Activated CD4-positive, alpha-beta T cell treated with anti-CD3 and anti-CD28 coated beads, Interleukin-2, amount 50 U/mL, for 48 hours (primary cell): ENCODE data around the gene BPI.
"Not testable (repeated sequence)": the region's sequence is repeated elsewhere in the genome, so short reads cannot be mapped to it uniquely, and the experiment has no call there.

Experiments used
- DNase-seq, 2 experiments: peaks; one replicate each; pipeline ENCODE4 v3.0.0-alpha.2; 2020

BPI gene

DNA sequence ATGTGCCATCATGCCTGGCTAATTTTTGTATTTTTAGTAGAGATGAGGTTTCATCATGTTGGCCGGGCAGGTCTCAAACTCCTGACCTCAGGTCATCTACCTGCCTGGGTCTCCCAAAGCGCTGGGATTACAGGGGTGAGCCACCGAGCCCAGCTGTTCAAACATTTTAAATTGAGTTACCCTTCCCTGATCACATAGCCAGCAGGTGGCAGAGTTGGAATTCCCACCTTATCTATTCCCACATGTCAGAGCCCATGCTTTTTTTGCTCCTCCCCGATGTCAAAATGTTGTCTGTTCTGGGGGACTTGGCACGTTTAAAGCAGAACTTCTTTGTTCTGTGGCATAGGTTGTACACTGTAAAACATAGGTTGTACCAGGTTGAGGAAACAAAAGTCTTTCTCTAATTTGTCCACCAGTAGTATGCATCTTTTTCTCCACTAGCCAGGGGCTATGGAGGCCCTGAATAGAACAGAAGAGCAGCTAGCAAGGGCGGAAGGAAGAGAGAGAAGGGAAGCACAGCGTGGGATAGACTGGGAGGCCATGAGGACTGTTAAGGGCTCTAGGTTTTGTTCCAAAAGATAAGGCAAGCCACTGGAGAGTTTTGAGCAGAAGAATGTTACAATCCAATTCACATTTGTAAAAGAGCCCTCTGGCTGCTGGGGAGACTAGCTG lies 35.0 kb downstream of the BPI start:
- no peak for DNase-seq

DNA sequence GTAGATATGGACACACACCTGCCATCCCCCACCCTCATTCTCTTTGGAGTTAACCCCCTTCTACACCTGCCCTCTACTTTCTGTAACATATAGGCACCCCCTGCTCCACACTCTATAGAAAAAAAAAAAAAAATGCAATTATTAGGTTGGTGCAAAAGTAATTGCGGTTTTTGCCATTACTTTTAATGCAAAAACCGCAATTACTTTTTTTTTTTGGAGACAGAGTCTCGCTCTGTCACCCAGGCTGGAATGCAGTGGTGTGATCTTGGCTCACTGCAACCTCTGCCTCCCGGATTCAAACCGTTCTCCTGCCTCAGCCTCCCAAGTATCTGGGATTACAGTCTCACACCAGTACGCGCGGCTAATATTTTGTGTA lies 35.6 kb downstream of the BPI start:
- DNase-seq: not testable (repeated sequence)

DNA sequence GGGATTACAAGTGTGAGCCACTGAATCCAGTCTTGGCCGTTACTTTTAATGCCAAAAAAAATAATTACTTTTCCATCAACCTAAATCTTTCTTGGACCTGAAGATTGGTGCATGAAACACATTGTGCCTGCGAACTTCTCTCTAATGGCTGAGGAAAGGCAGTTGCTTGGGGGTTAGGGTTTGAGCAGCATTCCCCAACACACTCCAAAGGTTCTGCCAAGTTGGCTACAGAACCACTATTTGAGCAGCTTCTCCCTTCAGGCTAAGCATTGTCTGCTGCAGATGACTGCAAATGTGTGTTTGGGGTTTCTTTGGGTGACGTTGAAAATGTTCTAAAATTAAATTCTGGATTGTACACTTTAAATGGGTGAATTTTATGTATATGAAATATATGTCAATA lies 36.0 kb downstream of the BPI start:
- no peak for DNase-seq

DNA sequence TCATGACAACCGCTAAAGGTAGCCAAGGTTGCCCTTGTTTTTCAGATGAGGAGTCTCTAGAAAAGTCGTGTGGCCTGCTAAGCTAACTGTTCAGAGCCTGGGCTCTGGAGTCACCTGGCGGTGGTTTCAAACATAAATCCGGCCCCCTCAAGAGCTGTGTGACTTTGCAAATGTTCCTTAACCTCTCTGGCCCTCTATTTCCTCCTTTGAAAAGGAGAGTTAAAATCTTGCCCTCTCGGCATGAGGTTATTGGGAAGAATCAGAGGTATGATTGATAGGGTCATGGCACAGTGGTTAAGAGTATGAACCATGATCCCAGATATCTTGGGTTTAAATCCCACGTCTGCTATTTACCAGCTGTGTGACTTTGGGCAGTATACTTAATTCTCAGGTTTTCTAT lies 36.7 kb downstream of the BPI start:
- DNase-seq: no peak

DNA sequence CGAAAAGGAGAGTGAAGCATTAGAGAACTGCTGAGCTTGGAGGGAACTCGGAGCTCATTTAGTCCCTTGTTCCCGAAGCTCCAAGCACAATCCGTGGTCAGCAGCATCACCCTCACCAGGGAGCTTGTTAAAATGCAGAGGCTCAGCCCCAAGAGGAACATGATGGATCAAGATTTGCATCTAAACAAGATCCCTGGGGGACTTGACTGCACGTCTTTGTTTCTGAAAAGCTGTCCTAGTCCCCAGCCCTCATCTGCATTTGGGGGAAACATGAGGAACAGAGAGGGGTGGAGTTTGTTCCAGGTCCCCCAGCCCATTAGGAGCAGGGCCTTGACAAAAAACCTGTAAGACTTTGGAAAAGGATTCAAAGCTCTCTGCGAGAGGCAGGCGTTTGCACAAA lies 38.3 kb downstream of the BPI start:
- no peak for DNase-seq

DNA sequence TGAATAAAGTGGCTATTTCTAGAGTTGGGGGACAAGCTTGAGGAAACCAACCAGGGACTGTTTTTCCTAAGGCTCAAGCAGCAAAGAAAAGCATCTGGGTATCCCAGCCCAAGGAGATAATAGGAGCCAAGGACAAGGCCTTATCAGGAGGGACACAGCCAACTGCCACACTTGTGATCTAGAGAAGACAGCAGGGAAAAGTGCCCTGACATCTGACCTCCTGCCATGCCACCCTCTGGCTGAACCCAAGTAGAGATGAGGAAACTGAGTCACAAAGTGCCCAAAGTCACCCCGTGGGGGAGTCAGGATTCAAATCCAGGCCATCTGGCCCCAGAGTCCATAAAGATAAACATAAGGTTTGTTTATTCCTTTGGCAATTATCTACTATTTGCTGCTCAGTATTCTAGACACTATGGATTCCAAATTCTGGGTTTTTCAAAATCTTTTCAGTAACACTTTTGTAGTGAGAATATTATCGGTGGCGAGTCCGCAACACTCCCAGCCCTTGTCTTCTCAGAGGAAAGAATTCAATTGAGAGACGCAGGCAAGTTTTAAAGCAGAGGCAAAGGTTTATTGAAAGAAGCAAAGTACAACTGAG lies 38.9 kb downstream of the BPI start:
- no peak for DNase-seq

DNA sequence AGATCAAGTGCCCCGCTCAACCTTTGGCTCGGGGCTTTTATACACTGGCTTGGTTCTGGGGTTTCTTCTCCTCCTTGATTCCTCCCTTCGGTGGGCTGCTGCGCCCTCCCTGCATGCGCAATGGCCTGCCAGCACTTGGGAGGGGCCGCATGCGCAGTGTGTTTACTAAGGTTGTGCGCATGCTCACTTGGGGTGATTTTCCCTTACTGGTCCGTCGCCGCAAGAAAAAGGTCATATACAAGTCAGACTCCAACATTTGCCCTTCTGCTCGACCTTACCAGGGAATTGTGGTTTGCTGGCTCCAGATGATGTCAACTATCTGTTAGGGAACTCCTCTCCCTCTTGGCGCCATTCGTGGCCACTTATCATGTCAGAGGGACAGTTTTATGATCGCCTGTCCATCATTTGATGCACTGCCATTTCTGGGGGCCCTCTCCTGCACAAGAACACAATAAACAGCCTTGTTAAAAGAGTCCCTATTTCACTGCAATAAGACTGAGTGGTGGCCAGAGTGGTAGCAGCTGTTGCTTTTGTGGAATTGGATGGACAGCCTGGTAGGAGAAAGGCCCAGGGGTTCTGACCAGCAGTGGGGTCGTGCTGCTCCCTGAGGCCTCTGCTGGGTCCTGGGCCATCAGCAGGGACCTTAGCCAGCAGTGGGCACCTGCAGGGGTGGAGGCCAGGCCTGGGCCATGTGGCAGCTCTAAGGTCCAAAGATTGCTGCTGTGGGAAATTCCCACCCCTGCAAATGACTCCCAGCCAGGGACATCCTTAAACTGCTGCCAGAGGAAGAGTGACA lies 39.6 kb downstream of the BPI start:
- DNase-seq: no peak

DNA sequence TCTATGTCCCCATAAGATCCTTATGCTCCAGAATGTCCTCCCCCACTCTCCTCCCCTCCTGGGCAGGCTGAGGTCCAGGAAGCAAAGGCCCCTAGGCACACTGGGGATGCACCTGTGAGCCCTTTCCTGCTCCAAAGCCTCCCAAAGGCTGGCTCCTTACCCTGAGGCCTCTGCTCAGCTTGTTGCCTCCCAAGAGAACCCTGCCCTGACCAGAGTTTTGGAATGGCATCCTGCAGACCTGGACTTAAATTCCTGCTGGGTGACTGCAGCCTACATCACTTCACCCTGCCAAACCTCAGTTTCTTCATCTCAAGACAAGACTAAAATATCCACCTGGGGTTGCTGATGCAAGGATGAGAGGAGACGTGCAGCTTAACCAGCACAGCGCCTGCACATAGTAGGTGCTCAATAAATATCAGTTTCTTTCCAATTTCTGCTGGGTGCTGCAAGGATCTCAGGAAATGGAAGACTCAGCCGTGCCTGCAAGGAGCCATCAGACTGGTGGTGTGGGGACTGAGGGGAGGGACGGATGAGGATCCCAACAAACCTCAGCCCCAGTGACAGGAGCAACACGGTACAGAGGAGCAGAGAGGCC lies 40.2 kb downstream of the BPI start:
- no peak for DNase-seq

DNA sequence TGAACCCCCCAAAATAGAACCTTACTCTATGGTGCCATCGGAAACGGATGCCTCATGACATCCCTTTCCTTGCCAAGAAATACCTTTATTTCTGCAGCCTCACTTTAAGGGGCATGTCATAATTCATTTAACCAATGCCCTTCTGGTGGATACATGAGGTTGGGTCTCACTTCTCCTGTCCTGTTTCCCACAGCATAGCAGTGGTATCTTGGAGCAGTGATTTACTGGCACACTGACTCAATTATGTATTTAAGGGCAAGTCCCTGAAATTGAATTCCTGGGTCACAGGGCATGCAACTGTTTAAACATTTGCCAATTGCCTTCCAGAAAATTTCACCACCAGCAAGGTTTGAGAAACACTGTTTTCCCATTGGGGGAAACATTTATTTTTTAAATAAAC lies 41.7 kb downstream of the BPI start:
- DNase-seq: no peak

DNA sequence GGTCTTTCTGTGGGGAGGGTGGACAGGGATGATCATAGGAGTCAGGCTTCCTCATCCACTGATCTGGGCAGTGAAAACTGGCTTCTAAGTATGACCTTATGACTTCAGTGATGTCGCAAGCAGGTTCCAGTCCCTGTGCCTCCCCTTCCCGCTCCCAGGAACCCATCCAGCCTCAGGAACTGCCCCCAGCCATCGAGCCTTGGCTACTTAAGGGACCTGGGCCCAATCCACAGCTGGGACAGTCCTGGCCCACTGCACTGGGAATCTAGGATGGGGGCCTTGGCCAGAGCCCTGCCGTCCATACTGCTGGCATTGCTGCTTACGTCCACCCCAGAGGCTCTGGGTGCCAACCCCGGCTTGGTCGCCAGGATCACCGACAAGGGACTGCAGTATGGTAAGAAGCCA lies 42.3 kb downstream of the BPI start, which contains the start of gene LBP:
Gene LBP (plus strand): TSS at position 236 of the 405 bp plus-strand sequence. CDS start 35 bp downstream, at position 271.
- no peak for DNase-seq

DNA sequence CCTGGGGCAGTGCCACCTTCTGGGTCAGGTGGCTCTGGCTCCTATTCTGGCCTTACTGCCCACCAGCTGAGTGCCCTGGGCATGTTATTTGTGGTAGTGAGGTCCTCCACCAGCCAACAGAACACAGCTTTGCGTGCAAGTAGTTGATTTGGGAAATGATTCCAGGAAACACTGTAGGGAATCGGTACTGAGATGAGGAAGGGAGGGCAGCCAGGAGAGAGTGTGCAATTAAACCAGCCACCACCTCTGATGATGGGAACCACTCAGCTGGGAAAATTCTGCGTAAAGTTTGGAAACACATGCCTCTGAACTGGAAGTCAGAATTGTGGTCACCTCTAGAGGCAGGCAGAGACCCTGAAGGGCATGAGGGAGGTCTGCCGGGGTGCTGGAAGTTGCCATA lies 42.8 kb downstream of the BPI start:
- no peak for DNase-seq

DNA sequence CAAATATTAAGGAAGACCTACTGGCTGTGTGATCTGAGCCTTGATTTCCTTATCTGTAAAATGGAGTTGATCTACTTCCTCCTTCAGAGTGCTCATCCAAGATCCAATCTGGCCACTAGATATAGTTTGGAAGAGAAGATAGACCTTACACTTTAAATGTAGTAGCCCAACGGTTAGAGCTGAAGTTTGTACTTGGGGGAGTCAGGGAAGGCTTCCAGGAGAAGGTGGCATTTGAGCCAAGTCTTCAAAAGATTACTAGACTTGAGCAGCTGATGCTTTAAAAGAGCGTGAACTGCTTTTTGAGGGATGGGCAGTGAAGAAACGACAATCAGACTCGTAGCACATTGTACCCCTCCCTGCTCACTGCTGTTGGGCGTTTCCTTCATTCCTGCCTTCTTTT lies 45.9 kb downstream of the BPI start:
- no peak for DNase-seq

DNA sequence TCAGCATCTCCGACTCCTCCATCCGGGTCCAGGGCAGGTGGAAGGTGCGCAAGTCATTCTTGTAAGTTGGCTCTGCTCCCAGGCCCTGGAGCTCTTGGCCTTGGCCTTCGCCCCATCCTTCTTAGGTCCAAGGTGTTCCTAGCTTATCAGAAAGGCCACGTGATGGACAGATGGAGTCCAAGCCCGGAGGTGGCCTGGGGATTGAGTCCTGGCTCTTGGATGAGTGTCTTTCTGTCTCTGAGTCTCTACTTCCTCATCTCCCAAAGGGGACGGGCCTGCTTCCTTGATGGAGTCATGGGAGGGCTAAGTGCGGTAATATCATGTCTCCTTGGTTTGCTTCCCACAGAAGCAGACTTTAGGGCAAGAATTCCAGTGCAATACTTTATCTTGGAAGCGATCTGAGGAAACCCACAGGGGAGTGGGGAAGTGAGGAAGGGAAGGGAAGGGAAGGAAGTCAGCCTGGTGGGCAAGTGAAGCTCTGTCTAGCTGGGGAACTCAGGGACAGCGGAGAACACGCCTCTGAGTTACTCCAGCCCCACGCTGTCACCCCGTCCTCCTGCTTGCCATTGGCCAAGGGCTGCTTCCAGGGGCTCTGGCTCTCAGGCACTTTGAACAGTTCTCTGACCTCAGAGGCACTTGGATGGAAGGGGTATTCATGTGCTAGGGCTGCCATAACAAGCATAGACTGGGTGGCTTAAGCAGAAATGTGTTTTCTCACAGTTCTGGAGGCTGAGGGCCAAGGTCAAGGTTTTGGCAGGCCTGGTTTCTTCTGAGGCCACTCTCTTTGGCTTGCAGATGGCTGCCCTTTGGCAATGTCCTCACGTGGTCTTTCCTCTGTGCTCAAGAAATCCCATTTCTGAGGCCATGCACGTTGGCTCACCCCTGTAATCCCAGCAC lies 47.2 kb downstream of the BPI start:
- no peak for DNase-seq

DNA sequence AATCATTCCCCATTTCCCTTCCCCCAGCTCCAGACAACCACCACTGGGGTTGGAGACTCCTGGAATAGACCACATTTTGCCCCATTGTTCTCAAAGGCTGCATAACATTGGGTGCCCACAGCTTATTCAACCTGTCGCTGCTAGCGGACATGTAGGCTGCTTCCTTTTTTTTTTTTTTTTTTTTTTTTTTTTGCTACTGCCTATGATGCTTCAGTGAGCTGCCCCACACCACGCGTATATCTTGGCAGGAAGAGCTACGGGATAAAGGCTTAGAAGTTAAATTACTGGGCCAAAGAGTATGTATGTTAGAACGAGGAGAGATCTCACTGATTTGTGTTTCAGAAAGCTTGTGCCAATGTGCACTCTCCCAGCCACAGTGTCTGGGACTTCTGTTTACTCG lies 49.4 kb downstream of the BPI start:
- no peak for DNase-seq

DNA sequence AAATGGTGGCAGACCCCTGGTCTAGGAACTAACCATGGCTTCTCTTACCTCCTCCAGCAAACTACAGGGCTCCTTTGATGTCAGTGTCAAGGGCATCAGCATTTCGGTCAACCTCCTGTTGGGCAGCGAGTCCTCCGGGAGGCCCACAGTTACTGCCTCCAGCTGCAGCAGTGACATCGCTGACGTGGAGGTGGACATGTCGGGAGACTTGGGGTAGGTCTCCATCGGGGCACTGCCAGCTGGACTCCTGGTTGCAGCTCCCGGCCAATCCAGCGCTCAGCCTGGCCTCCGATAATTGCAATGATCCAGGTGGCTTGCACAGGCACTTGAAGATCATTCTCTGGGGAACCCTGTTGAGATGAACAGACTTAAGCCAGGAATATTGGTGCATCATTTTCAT lies 50.3 kb downstream of the BPI start:
- no peak for DNase-seq

DNA sequence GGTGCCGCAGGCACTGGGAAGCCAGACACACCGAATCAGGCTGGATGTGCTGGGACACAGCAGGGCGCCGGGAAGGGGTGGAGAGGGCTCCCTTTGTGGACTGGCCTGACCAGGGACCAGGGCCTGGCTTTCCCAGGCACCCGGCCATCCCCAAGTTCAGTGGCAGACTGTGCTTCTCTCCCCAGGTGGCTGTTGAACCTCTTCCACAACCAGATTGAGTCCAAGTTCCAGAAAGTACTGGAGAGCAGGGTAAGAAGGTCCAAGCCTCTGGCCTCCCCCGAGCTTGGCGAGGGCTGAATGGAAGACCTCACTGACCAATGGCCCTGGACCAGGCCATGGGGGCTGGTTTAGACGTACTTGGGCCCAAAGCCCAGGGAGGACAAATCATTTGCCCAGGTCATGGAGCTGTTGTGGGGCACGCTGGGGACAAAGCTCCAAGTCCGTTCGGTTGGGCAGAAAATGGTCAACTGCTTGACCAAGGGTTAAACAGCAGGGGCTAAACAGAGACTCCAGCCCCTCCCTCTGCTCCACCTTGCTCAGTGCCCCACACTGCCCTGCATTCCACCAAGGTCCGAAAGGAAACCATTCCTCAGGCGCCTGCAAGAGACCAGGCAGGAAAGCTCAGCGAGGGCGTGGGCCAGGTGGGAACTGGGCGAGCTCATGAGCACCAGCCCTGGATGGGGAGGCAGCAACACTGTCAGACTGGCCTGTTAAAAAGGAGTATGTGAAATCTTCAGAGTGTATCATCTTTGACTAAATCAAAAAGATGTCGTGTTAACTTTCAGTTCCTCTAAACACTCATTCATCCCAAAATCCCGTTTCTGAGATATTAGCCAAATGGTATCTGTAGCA lies 51.4 kb downstream of the BPI start:
- no peak for DNase-seq

DNA sequence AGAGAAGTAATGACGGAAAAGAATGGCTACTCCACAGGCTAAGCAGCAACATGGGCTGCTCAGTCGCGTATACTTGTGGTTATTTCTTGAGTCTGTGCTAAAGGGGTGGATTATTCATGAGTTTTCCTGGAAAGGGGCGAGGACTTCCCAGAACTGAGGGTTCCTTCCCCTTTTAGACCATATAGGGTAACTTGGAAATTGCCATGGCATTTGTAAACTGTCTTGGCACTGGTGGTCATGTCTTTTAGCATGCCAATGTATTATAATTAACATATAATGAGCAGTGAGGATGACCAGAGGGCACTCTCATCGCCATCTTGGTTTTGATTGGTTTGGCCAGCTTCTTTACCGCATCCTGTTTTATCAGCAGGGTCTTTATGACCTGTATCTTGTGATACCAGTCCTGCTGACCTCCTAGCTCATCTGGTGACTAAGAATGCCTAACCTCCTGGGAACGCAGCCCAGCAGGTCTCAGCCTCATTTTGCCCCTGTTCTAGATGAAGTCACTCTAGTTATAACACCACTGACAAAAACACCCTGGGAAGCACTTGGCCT lies 53.8 kb downstream of the BPI start:
- DNase-seq: no peak

DNA sequence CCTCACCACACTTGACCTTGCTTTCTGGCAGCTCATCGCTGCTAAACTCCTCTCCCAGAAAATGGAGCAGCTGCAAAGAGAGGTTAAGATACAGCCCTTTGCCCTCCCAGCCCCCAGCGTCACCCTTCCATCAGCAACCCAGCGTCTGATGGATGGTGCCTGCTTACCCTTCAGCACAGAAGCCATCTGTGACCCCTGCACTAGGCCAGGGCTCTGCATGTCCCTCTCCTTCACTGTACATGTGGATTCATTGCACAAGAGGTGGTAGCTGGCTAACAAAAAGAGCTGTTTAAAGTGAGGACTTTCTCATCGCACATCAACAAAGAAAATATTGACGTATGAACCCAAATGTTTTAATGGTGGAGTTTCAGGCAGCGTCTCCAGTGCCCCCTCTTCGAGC lies 54.6 kb downstream of the BPI start:
- no peak for DNase-seq

DNA sequence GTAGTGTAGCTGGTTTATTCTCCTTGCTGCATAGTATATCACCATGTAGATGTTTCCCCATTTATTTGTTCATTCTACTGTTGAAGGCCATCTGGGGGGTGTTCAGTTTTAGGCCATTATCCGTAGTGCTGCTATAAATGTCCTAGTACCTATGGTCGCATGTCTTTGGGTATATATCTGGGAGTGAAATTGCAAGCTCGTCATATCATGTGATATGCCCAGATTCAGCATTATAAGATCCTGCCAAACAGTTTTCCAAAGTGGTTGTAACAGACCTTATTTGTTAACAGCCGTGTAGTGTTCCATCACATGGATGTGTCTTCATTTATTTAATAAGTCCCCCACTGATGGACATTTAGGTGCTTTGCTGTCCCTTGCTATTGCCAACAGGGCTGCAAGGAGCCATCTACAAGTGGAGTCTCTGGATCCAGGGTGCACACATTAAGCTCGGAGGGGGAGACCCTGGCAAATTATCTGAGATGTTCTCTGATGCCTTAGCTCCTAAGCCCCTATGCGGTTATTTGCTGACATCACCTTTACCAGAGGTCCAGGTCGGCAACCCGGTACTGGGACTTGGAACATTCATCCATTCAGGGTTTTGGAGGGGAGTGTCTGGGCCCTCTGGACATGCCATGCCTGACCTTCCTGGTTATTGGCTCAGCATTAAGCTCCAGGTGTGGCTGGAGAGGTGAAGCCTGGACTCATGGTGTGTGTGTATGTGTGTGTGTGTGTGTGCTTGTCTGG lies 59.2 kb downstream of the BPI start:
- no peak for DNase-seq

DNA sequence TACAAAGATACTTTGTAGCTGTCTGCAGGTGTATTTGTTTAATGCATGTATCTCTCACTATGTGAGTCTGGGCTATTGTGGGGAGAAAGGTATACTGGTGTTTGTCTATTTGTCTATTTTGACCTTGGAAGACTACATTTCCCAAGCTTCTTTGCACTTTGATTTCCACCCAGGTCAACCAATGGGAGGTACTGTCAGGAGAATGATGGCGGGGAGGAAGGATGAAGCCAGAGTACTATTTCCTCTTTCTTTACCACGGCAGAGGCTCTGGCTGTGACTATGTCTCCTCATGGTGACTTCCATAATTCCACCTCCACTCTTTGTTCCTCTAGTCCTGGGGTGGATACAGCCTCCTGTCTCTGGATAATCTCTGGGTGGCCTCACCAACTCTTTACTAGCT lies 65.4 kb downstream of the BPI start:
- no peak for DNase-seq

DNA sequence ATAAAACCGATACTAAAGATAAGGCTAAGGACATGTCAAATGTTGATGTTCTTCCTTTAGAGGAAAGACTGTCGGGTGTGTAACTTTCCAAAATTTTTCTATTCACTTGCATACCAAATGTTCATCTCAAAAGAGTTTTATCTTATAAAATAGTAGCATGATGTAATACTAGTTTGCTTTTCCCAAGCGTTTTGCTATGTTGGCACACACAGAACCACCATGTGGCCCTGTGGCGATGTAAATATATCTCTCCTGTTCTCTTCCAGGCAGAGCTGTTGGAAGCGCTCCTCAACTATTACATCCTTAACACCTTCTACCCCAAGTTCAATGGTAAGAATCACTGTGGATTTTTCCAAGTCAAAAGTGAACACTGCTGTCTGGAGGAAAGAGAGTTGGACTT lies 68.8 kb downstream of the BPI start:
- no peak for DNase-seq
